ENCODE measurements around the gene CLDN18.

CLDN18 gene

GRCh38 chr3:138032567-138032966 is 22.6 kb downstream of the CLDN18 start:
- ChIA-PET POLR2A (no interaction called here), CTCF (interaction anchor here (1.3 kb wide), 1 partner anchor 20 kb away, joined by 6 read pairs; no protein-coding TSS in a partner anchor)
- TF ChIP-seq FOXM1 (IDR thresholded peaks at IDR 0.05; ENCODE audit: borderline replicate concordance) = no peak
- no peak for TF ChIP-seq FOXK2 (IDR thresholded peaks at IDR 0.05)
- no peak for TF ChIP-seq ARNT (IDR thresholded peaks at IDR 0.05)
- TF ChIP-seq ELF4 (IDR thresholded peaks at IDR 0.05) = no peak
- no peak for TF ChIP-seq NFRKB (IDR thresholded peaks at IDR 0.05)
- no peak for TF ChIP-seq SP1 (IDR thresholded peaks at IDR 0.05)
- TF ChIP-seq HDGF (IDR thresholded peaks at IDR 0.05; ENCODE audit: borderline replicate concordance) = no peak
- TF ChIP-seq SUZ12 (IDR thresholded peaks at IDR 0.05) = no peak
- TF ChIP-seq L3MBTL2 (conservative IDR thresholded peaks at IDR 0.05) = no peak
- no peak for TF ChIP-seq TARDBP (IDR thresholded peaks at IDR 0.05)
- no peak for TF ChIP-seq CTBP1 (IDR thresholded peaks at IDR 0.05; ENCODE audit: borderline replicate concordance)
- TF ChIP-seq ZNF384 (IDR thresholded peaks at IDR 0.05) = no peak
- TF ChIP-seq BHLHE40 (IDR thresholded peaks at IDR 0.05; ENCODE audit: borderline replicate concordance) = no peak
- no peak for TF ChIP-seq FOXA1 (IDR thresholded peaks at IDR 0.05)
- TF ChIP-seq LEF1 (IDR thresholded peaks at IDR 0.05; ENCODE audit: borderline replicate concordance) = no peak
- TF ChIP-seq PKNOX1 (IDR thresholded peaks at IDR 0.05) = no peak
- DNase-seq (ENCODE audit: extremely low spot score) = no peak

- TF ChIP-seq NFRKB (IDR thresholded peaks at IDR 0.05) = no peak
- TF ChIP-seq HDGF (IDR thresholded peaks at IDR 0.05; ENCODE audit: borderline replicate concordance) = no peak
- no peak for TF ChIP-seq FOXK2 (IDR thresholded peaks at IDR 0.05)
- no peak for DNase-seq (ENCODE audit: extremely low spot score)
- POLR2A ChIA-PET = no interaction called here
- CTCF ChIA-PET = interaction anchor here (1.3 kb wide), 1 partner anchor 19 kb away, joined by 6 read pairs; no protein-coding TSS in a partner anchor
Measured at GRCh38 chr3:138033202-138033691, 23.3 kb downstream of the CLDN18 start.

- DNase-seq (ENCODE audit: extremely low spot score) = no peak
- ChIA-PET POLR2A (no interaction called here), CTCF (no interaction called here)
- TF ChIP-seq SP1 (IDR thresholded peaks at IDR 0.05) = no peak
- TF ChIP-seq LEF1 (IDR thresholded peaks at IDR 0.05; ENCODE audit: borderline replicate concordance) = no peak
- TF ChIP-seq BHLHE40 (IDR thresholded peaks at IDR 0.05; ENCODE audit: borderline replicate concordance) = no peak
- no peak for TF ChIP-seq FOXA1 (IDR thresholded peaks at IDR 0.05)
- TF ChIP-seq ZNF384 (IDR thresholded peaks at IDR 0.05) = no peak
Measured at GRCh38 chr3:138034918-138035317, 25.0 kb downstream of the CLDN18 start.

- POLR2A ChIA-PET = no interaction called here
- DNase-seq (ENCODE audit: extremely low spot score) = no peak
- CTCF ChIA-PET = no interaction called here
- TF ChIP-seq ELF4 (IDR thresholded peaks at IDR 0.05) = no peak
- no peak for TF ChIP-seq ARNT (IDR thresholded peaks at IDR 0.05)
- no peak for TF ChIP-seq NFRKB (IDR thresholded peaks at IDR 0.05)
- TF ChIP-seq FOXA1 (IDR thresholded peaks at IDR 0.05) = no peak
- no peak for TF ChIP-seq HDGF (IDR thresholded peaks at IDR 0.05; ENCODE audit: borderline replicate concordance)
- TF ChIP-seq TARDBP (IDR thresholded peaks at IDR 0.05) = no peak
- no peak for TF ChIP-seq CTBP1 (IDR thresholded peaks at IDR 0.05; ENCODE audit: borderline replicate concordance)
- no peak for TF ChIP-seq L3MBTL2 (conservative IDR thresholded peaks at IDR 0.05)
- no peak for TF ChIP-seq PKNOX1 (IDR thresholded peaks at IDR 0.05)
- no peak for TF ChIP-seq FOXK2 (IDR thresholded peaks at IDR 0.05)
- no peak for TF ChIP-seq SP1 (IDR thresholded peaks at IDR 0.05)
- no peak for TF ChIP-seq SUZ12 (IDR thresholded peaks at IDR 0.05)
- TF ChIP-seq FOXM1 (IDR thresholded peaks at IDR 0.05; ENCODE audit: borderline replicate concordance) = no peak
- no peak for TF ChIP-seq BHLHE40 (IDR thresholded peaks at IDR 0.05; ENCODE audit: borderline replicate concordance)
- TF ChIP-seq LEF1 (IDR thresholded peaks at IDR 0.05; ENCODE audit: borderline replicate concordance) = no peak
- no peak for TF ChIP-seq ZNF384 (IDR thresholded peaks at IDR 0.05)
Measured at GRCh38 chr3:138036572-138036971, 26.6 kb downstream of the CLDN18 start.

GRCh38 chr3:138038725-138039462 is 28.9 kb downstream of the CLDN18 start:
- no peak for DNase-seq (ENCODE audit: extremely low spot score)
- CTCF ChIA-PET = interaction anchor here (0.6 kb wide), 1 partner anchor 589 kb away, joined by 3 read pairs; no protein-coding TSS in a partner anchor
- TF ChIP-seq PKNOX1 (IDR thresholded peaks at IDR 0.05) (no peak), LEF1 (IDR thresholded peaks at IDR 0.05; ENCODE audit: borderline replicate concordance) (no peak), TARDBP (IDR thresholded peaks at IDR 0.05) (no peak), NFRKB (IDR thresholded peaks at IDR 0.05) (no peak), HDGF (IDR thresholded peaks at IDR 0.05; ENCODE audit: borderline replicate concordance) (no peak), FOXM1 (IDR thresholded peaks at IDR 0.05; ENCODE audit: borderline replicate concordance) (no peak), ARNT (IDR thresholded peaks at IDR 0.05) (no peak), L3MBTL2 (conservative IDR thresholded peaks at IDR 0.05) (no peak), FOXK2 (IDR thresholded peaks at IDR 0.05) (no peak), BHLHE40 (IDR thresholded peaks at IDR 0.05; ENCODE audit: borderline replicate concordance) (no peak), SP1 (IDR thresholded peaks at IDR 0.05) (no peak), ELF4 (IDR thresholded peaks at IDR 0.05) (no peak), FOXA1 (IDR thresholded peaks at IDR 0.05) (no peak), ZNF384 (IDR thresholded peaks at IDR 0.05) (no peak), CTBP1 (IDR thresholded peaks at IDR 0.05; ENCODE audit: borderline replicate concordance) (no peak), SUZ12 (IDR thresholded peaks at IDR 0.05) (no peak)
- POLR2A ChIA-PET = no interaction called here

GRCh38 chr3:138042043-138042442 is 32.1 kb downstream of the CLDN18 start:
- no peak for DNase-seq (ENCODE audit: extremely low spot score)
- ChIA-PET CTCF (no interaction called here), POLR2A (no interaction called here)
- TF ChIP-seq NFRKB (IDR thresholded peaks at IDR 0.05) (no peak), LEF1 (IDR thresholded peaks at IDR 0.05; ENCODE audit: borderline replicate concordance) (no peak), FOXK2 (IDR thresholded peaks at IDR 0.05) (no peak), BHLHE40 (IDR thresholded peaks at IDR 0.05; ENCODE audit: borderline replicate concordance) (no peak), PKNOX1 (IDR thresholded peaks at IDR 0.05) (no peak), SUZ12 (IDR thresholded peaks at IDR 0.05) (no peak), TARDBP (IDR thresholded peaks at IDR 0.05) (no peak), L3MBTL2 (conservative IDR thresholded peaks at IDR 0.05) (no peak), ZNF384 (IDR thresholded peaks at IDR 0.05) (no peak), ARNT (IDR thresholded peaks at IDR 0.05) (no peak), ELF4 (IDR thresholded peaks at IDR 0.05) (no peak)
